MCF 10A (cell line): ENCODE data around the gene CCDC136. TPM values are rescaled to one million over a fixed set of nuclear protein-coding genes. Genes with fewer than 3 reads are reported as not detected.

Experiments
- BruUV-seq: library from RNA; stranded (reverse); fragments of 400-500 nt; replicated peaks from 2 replicates; lab custom pipeline; 2021; lab: Mats Ljungman, UMichigan
- CTCF ChIA-PET: fragments of 300-600 bp; sonication (Branson Sonifier 250); formaldehyde crosslinking; extraction: SDS; loops from one replicate; lab custom pipeline; 2021; ENCODE audit warnings: antibody characterized with exemption, inconsistent platforms; lab: Yijun Ruan, JAX
- POLR2A ChIA-PET: fragments of 300-600, 350-650 bp; sonication (Branson Sonifier 250); formaldehyde crosslinking; extraction: SDS; loops from one replicate; lab custom pipeline; 2020; ENCODE audit warnings: antibody characterized with exemption, inconsistent platforms; lab: Yijun Ruan, JAX
- DNase-seq: peaks from one replicate; pipeline ENCODE4 v3.0.0-alpha.2; 2018; ENCODE audit not compliant: unreplicated experiment
- H3K27ac Mint-ChIP-seq: one replicate; pipeline ENCODE4 v1.8.0; 2022; ENCODE audit warnings: mild to moderate bottlenecking, low read depth, mixed read lengths; ENCODE audit not compliant: unreplicated experiment
- H3K27me3 Mint-ChIP-seq: one replicate; pipeline ENCODE4 v1.8.0; 2022; ENCODE audit warnings: mixed read lengths; ENCODE audit not compliant: insufficient read depth, unreplicated experiment
- H3K36me3 Mint-ChIP-seq: one replicate; pipeline ENCODE4 v1.8.0; 2022; ENCODE audit warnings: mild to moderate bottlenecking, moderate library complexity, mixed read lengths; ENCODE audit not compliant: insufficient read depth, unreplicated experiment
- H3K4me1 Mint-ChIP-seq: one replicate; pipeline ENCODE4 v1.8.0; 2022; ENCODE audit warnings: mixed read lengths; ENCODE audit not compliant: insufficient read depth, unreplicated experiment
- H3K4me3 Mint-ChIP-seq: one replicate; pipeline ENCODE4 v1.8.0; 2022; ENCODE audit warnings: mild to moderate bottlenecking, moderate library complexity, mixed read lengths; ENCODE audit not compliant: unreplicated experiment
- H3K9me3 Mint-ChIP-seq: one replicate; pipeline ENCODE4 v1.8.0; 2022; ENCODE audit warnings: mixed read lengths; ENCODE audit not compliant: unreplicated experiment
- CTCF ChIP-seq: fragments of 200-600 bp; IDR thresholded peaks from one replicate; pipeline ENCODE4 v1.8.0; 2022; ENCODE audit warnings: antibody characterized with exemption, mild to moderate bottlenecking; ENCODE audit not compliant: unreplicated experiment
- intact Hi-C: fragments of 100-400 bp; cut with micrococcal nuclease; formaldehyde crosslinking; loops from 2 replicates; pipeline ENCODE4 v1.14.1; 2022
- total RNA-seq: library from RNA; stranded (reverse); gene quantifications from 2 replicates; pipeline ENCODE4 v1.2.3, GENCODE V29; 2022

The CCDC136 gene
- total RNA-seq, 1 experiment from 2014 or later, result 3.5 TPM

GRCh38 chr7:128783143-128783861 is 8.5 kb upstream of the CCDC136 start:
- DNase-seq, result peak; percentile 47

GRCh38 chr7:128785738-128786137 is 6.0 kb upstream of the CCDC136 start:
- Mint-ChIP-seq H3K27me3 (peaks cover 28% of the 10 kb centered on the region), H3K27ac (no peak overlapping the region), H3K36me3 (peaks cover 10% of the 10 kb centered on the region), H3K4me1 (no peaks in the 10 kb centered on the region), H3K9me3 (no peaks in the 10 kb centered on the region), H3K4me3 (no peak overlapping the region)
- ChIA-PET CTCF (interaction anchor here (1.0 kb wide), 1 partner anchor 377 kb away, joined by 3 read pairs; no protein-coding TSS in a partner anchor), POLR2A (interaction anchor here (1.3 kb wide), 1 partner anchor 43 kb away, joined by 3 read pairs; no protein-coding TSS in a partner anchor)
- intact Hi-C loops, result no loop called here
- no peak for DNase-seq
- no TSS peak for BruUV-seq
- no peak for TF ChIP-seq CTCF

More at GRCh38 chr7:128783143-128783861, 8.5 kb upstream of the CCDC136 start:
- intact Hi-C loops, result no loop called here
- POLR2A ChIA-PET, result no interaction called here
- no TSS peak for BruUV-seq
- H3K9me3 Mint-ChIP-seq, result no peaks in the 10 kb centered on the region
- peaks cover 6% of the 10 kb centered on the region for H3K27me3 Mint-ChIP-seq
- peak overlapping the region; percentile 36 for H3K27ac Mint-ChIP-seq
- no peak overlapping the region for H3K4me3 Mint-ChIP-seq
- peaks cover 16% of the 10 kb centered on the region for H3K36me3 Mint-ChIP-seq
- CTCF ChIA-PET, result interaction anchor here (0.5 to 0.6 kb wide), 3 partner anchors 44 to 506 kb away, joined by 3 read pairs; no protein-coding TSS in a partner anchor
- H3K4me1 Mint-ChIP-seq, result no peaks in the 10 kb centered on the region
- TF ChIP-seq CTCF, result no peak

GRCh38 chr7:128788446-128789412 is 3.0 kb upstream of the CCDC136 start:
- no peaks in the 10 kb centered on the region for H3K9me3 Mint-ChIP-seq
- no peak overlapping the region for H3K27ac Mint-ChIP-seq
- H3K4me3 Mint-ChIP-seq, result no peak overlapping the region
- CTCF ChIA-PET, result interaction anchor here (0.8 kb wide), 1 partner anchor 11 kb away, joined by 3 read pairs; no protein-coding TSS in a partner anchor
- POLR2A ChIA-PET, result interaction anchor here (1.3 kb wide), 1 partner anchor 75 kb away, joined by 3 read pairs; no protein-coding TSS in a partner anchor
- no peaks in the 10 kb centered on the region for H3K4me1 Mint-ChIP-seq
- TF ChIP-seq CTCF, result no peak
- no TSS peak for BruUV-seq
- intact Hi-C loops, result no loop called here
- DNase-seq, result no peak
- H3K27me3 Mint-ChIP-seq, result peaks cover 28% of the 10 kb centered on the region
- no peaks in the 10 kb centered on the region for H3K36me3 Mint-ChIP-seq
